HG03442 (cell line): Measurements from ENCODE around the gene FAM120B.
"Not testable (repeated sequence)": the region's sequence is repeated elsewhere in the genome, so short reads cannot be mapped to it uniquely, and the experiment has no call there.

ENCODE experiments used
- ATAC-seq: cut with Tn5 transposase; IDR thresholded peaks from one replicate; pipeline ENCODE4 v1.9.1; 2021; ENCODE audit warnings: mild to moderate bottlenecking, moderate library complexity; ENCODE audit not compliant: unreplicated experiment

Gene FAM120B

DNA sequence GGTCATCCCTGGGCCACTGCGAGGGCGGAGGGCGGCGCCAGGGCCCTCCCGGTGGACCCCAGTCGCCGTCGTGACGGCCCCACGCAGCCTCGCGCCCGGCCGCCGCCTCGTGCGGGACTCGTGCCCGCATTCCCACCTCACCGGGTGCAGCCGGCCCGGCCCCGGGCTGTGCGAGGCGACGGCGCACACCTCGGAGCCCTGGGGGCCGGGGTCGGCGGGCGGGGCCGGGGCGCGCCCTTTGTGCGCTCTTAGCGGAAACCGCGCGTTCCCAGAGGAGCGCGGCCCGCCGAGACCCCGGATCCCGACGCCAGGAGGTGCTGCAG, 10.2 kb upstream of the FAM120B start:
- no peak for ATAC-seq

DNA sequence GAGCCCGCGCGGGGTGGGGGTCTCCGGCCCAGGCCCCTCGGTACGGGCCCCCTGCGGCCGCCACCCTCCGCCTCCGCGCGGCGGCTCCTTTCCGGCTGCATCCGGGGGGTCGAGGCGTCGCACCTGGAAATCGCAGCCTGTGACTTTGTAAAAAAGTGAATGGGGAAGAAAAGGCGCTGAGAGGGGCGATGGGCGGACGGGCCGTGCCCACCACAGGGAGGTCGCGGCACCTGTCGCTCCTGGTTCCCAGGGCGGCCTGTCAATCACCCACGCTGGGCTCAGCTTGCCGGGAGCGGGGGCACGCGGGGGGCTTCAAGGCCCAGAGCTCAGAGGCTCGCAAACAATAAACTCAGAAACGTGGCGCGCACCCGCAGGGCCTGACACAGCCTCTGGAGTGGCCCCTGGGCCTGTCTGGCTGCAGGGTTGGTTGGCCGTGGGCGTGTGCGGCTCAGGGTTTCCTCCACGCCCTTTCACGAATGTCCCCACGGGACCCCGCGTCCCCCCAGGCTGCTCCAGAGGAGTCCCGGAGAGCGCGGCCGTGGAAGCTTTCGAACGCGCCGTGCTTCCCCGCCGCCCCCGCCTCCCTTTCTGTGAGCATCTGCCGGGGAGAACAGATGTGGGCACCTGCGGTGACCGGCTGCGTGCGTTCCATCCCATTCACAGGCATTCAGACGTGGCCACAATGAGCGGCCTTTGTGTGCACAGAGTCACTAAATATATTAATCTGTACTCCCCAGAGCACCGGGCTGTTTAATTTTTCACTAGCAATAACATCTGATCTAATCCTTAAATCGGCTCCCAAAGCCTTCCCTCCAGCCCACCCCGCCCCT, 9.6 kb upstream of the FAM120B start:
- no peak for ATAC-seq

- no peak for ATAC-seq
These were observed 8.8 kb upstream of the FAM120B start for GRCh38 chr6:170297576-170298330.

DNA sequence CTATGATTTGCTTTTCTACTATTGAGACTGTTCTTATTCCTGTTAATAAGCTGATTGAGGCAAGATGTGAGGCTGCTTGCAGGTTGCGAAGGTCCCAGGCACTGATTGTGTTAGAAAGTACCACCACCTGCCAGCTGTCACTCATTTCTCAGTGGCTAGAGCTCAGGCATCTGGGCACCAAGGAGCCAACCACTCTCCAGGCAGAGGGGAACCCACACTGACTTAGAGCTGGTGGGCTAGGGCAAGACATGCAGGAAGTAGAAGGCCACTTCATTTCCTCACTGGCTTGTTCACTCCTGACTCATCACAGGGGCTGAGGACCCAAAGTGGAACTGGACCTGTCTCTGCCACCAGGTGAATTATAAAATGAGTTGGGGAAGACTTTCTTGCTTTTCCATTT, 7.9 kb upstream of the FAM120B start:
- no peak for ATAC-seq

GRCh38 chr6:170301184-170301583, 5.4 kb upstream of the FAM120B start:
- ATAC-seq = no peak

- ATAC-seq = peak; percentile 14
These were observed 694 bp upstream of the FAM120B start for GRCh38 chr6:170305805-170306323.

DNA sequence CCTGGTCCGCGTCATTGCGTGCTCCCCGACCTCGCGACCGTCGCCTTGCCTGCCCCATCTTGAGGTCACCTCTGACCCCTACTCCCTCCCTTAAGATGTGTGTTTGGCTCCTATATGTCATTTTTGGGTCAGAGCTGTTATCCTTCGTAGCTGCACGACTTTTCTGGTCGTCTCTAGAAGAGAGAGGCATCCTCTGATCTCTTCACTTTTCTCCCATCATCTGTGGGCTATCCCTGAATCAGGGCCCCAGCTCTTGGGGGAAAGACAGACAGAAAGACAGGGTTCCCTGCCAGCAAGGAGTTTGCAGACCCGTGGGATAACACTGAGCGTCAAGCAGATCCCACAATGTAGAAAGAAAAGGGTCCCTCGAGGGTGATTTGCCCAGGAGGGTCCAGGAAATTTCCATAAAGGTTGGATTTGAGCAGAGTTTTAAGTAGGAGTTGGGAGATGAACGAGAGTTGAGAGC, 555 bp downstream of the FAM120B start:
- no peak for ATAC-seq

DNA sequence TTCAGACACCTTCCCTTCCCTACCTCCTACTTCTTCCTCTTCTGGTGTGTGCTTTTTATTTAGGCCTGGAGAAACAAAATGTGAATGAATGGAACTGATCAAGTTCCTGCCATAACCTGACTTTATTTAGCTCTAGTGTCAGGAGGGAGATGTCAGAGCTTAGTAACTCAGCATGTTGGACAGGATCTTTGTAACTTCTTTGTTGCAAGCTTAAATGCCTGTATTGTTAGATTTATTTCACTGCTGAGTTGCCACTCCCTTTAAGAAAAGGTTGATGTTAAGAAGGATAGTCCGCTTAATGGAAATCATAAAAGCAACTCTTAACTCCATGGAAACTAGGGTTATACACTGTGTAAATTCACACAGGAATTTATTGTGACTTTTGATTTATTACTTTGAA, 2.2 kb downstream of the FAM120B start:
- no peak for ATAC-seq

GRCh38 chr6:170311696-170312095, 5.1 kb downstream of the FAM120B start:
- ATAC-seq = no peak

- no peak for ATAC-seq
These were observed 6.3 kb downstream of the FAM120B start for GRCh38 chr6:170312876-170313275.

- ATAC-seq = no peak
These were observed 7.2 kb downstream of the FAM120B start for GRCh38 chr6:170313716-170314295.

- no peak for ATAC-seq
These were observed 8.4 kb downstream of the FAM120B start for GRCh38 chr6:170314983-170315382.

DNA sequence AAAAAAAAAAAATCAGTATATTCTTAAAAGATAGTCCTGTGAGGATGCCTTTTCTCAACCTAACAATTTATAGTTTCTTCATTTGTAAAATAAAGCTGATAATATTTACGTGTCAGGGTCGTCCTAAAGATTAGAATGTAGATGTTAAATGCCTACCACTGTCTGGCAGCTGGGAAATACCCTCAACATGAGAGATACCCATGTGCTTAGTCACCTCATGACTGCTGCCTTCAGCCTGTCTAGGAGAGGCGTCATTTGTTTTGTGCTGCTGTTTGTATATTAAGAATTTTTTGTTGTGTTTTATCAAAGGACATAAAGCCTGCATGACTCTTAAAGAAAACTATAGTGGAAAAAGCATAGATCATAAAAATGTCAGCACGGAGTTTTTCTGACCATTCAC, 9.5 kb downstream of the FAM120B start:
- no peak for ATAC-seq

DNA sequence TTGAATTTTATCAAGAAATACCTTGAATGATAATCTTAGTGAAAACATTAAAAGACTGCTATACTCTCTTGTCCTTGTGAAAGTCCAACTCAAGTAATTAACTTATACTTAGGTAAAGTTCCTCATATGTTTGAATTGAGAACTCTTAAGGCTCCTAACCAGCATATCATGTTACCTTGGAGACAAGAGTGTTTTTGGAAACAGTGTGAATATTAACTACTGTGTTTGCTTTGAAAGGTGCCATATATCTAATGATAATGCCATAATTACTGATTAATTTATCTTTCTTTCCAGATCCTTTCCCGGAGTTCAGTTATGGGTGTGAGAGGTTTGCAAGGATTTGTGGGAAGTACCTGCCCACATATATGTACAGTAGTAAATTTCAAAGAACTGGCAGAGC, 10.5 kb downstream of the FAM120B start:
- no peak for ATAC-seq

GRCh38 chr6:170317718-170318117, 11.2 kb downstream of the FAM120B start:
- no peak for ATAC-seq

GRCh38 chr6:170329321-170329720, 22.8 kb downstream of the FAM120B start:
- no peak for ATAC-seq

GRCh38 chr6:170335199-170335598, 28.6 kb downstream of the FAM120B start:
- ATAC-seq = not testable (repeated sequence)

DNA sequence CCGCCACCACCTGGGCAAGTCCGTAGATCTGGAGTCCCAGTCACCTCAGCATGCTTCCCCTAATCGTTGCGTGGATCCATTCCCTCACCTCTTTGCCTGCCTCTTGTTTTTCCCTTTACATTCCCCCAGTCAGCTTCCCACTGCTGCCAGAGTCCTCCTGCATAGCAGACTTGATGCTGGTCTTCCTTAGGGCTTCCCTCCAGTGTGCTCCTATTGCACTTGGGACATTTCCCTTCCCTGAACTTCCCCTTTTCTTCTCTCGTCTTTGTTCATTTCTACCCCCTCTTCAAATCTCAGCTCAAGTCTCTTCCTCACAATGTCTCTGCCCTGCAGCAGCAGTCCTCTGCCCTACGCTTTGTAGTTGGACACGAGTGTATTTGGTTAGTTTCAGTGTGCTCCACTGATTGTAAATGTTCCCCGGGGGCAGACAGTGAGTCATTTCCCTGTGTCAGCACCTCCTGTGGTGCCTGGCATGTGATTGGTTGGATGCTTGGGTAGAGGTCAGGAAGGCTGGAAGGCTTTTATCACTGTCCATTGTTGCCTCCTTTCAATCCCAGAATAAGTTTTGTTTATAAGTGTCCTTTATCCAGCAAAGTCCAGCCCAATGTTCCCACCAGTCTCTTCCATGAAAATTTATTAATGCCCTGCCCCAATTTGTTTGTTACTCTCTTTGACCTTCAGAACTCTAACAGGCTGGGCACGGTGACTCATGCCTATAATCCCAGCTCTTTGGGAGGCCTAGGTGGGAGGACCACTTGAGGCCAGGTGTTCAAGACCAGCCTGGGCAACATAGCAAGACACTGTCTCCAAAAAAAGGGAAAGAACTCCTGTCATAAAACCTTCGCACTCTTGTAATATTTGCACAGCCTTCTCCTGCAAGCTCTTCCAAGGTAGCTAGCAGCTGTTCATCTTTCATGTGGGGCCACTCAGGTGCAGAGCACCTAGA, 38.3 kb downstream of the FAM120B start:
- peak; percentile 48 for ATAC-seq

DNA sequence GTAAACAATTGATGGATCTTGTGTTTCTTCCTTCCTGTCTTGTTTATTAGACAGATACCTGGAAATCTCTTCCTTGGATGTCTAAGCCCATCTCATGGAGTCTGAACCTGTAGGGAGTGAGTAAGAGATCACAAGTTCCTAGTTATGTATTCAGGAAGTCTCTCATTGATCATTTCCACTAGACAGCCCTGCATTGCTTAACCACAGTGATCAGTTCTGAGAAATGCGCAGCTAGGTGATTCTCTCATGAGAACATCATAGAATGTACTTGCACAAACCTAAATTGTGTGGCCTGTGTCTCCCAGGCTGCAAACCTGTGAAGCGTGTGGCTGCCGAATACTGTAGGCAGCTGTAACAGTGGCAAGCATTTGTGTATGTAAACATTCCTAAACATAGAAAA, 39.1 kb downstream of the FAM120B start:
- ATAC-seq = peak; percentile 56

- no peak for ATAC-seq
These were observed 40.1 kb downstream of the FAM120B start for GRCh38 chr6:170346649-170347048.

- ATAC-seq = peak; percentile 63
These were observed 40.5 kb downstream of the FAM120B start for GRCh38 chr6:170347091-170347490.
